Body of pancreas (tissue), 4 donors: Measurements from ENCODE around the gene ADH5. TPM values are rescaled to one million over a fixed set of nuclear protein-coding genes. Genes with fewer than 3 reads are reported as not detected.

Source experiments
- ATAC-seq: fragments of 150-250 bp; one replicate; pipeline ENCODE4 v1.9.1; 2016
- DNase-seq, 4 donors: peaks; one replicate each; pipeline ENCODE4 v3.0.0-alpha.2; 2019
- H3K27ac ChIP-seq, 4 donors: fragments of 200-600 bp; sonication (generic); 1 replicate in 3 of 4; 2 replicates in 1 of 4; pipeline versions ENCODE4 v1.5.1 to v1.6.1; 2016 to 2019; ENCODE audit warnings: mild to moderate bottlenecking in 1 of 4, mixed read lengths in 1 of 4, moderate library complexity in 1 of 4
- H3K27me3 ChIP-seq, 2 donors: fragments of 200-600 bp; sonication (generic); one replicate each; pipeline ENCODE4 v1.6.0; 2016; ENCODE audit warnings: mild to moderate bottlenecking in 1 of 2
- H3K36me3 ChIP-seq, 2 donors: fragments of 200-600 bp; sonication (generic); replicated peaks in 1 of 2; 2 replicates each; pipeline ENCODE4 v1.5.1; 2016; ENCODE audit warnings: low read depth in 2 of 2; ENCODE audit not compliant: insufficient read depth in 1 of 2
- H3K4me1 ChIP-seq: fragments of 200-600 bp; sonication (generic); one replicate; pipeline ENCODE4 v1.6.0; 2016
- H3K4me3 ChIP-seq, 2 donors: fragments of 200-600 bp; sonication (generic); 1 replicate in 1 of 2; 2 replicates in 1 of 2; pipeline ENCODE4 v1.5.1; 2016 to 2019
- H3K9me3 ChIP-seq, 3 donors: fragments of 200-600 bp; sonication (generic); 1 replicate in 2 of 3; 2 replicates in 1 of 3; pipeline ENCODE4 v1.5.1; 2016
- CTCF ChIP-seq, 7 experiments: fragments of 450-650 bp in 4 of 7; fragments of 200-600 bp in 3 of 7; sonication (generic) in 3 of 7; IDR thresholded peaks; one replicate each; pipeline ENCODE4 v1.5.1; 2016 to 2019; ENCODE audit warnings: antibody characterized with exemption in 7 of 7
- POLR2A ChIP-seq, 3 donors: fragments of 450-650 bp; IDR thresholded peaks; one replicate each; pipeline ENCODE4 v1.6.1; 2016; ENCODE audit warnings: antibody characterized with exemption in 3 of 3, mild to moderate bottlenecking in 2 of 3
- WGBS, 2 donors: methylation state at CpG; one replicate each; pipeline ENCODE4 v1.1.5; 2017; 5-methylcytosine and 5-hydroxymethylcytosine counted together
- intact Hi-C: fragments of 100-400 bp; cut with DNase I; formaldehyde crosslinking; loops from one replicate; pipeline ENCODE4 v1.15.1; 2023
- total RNA-seq, 2 donors: library from RNA; depleted of rRNA; stranded (reverse); fragments of >200 nt; gene quantifications; one replicate each; pipeline ENCODE4 v1.1.0, GENCODE V29; 2016

ADH5 gene
- total RNA-seq, 2 donors from 2014 or later: 30.0 to 63.3 TPM

DNA sequence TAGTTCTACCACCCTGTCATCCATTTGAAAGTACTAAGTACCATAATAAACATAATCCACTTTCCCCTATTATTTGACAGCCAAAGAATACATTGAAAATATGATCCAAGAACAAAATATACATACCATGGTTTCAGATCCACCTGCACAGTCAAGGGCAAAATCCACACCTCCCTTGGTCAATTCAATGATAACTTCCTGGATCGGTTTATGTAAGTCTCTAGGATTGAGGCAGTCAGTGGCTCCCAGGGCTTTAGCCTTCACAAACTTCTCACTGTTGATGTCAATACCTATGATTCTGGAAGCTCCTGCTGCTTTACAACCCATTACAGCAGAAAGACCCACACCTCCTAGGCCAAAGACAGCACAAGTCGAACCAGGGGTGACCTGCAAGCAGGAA lies 42.8 kb upstream of the ADH5 start:
- H3K4me3 ChIP-seq: no peak overlapping the region
- ATAC-seq (no peak), DNase-seq (no peak)
- H3K27ac ChIP-seq: no peak overlapping the region
- TF ChIP-seq CTCF (IDR thresholded peaks at IDR 0.05) (no peak), POLR2A (IDR thresholded peaks at IDR 0.05) (no peak)
- H3K4me1 ChIP-seq: no peaks in the 10 kb centered on the region
- no peaks in the 10 kb centered on the region for H3K36me3 ChIP-seq
- 48 to 85% methylated on average over 2 of the region's 2 CpGs for WGBS, 2 donors
- no peaks in the 10 kb centered on the region for H3K9me3 ChIP-seq
- H3K27me3 ChIP-seq: no peaks in the 10 kb centered on the region
- intact Hi-C loops: no loop called here

GRCh38 chr4:99126376-99126775 lies 37.8 kb upstream of the ADH5 start:
- 50 to 58% methylated on average over 1 of the region's 1 CpG for WGBS, 2 donors

GRCh38 chr4:99121008-99121407 lies 32.4 kb upstream of the ADH5 start:
- WGBS, 2 donors: 82 to 84% methylated on average over 4 of the region's 4 CpGs
- ATAC-seq (no peak), DNase-seq (no peak)
- Histone ChIP-seq H3K4me1 (no peaks in the 10 kb centered on the region), H3K4me3 (no peak overlapping the region), H3K27me3 (no peaks in the 10 kb centered on the region), H3K36me3 (no peaks in the 10 kb centered on the region), H3K9me3 (no peaks in the 10 kb centered on the region), H3K27ac (no peak overlapping the region)
- TF ChIP-seq POLR2A (IDR thresholded peaks at IDR 0.05) (no peak), CTCF (IDR thresholded peaks at IDR 0.05) (no peak)
- intact Hi-C loops: loop anchor here (10.0 kb wide), 1 partner anchor 284 kb away; no protein-coding TSS in a partner anchor

More at GRCh38 chr4:99126376-99126775, 37.8 kb upstream of the ADH5 start:
- TF ChIP-seq POLR2A (IDR thresholded peaks at IDR 0.05) (no peak), CTCF (IDR thresholded peaks at IDR 0.05) (no peak)
- ATAC-seq (no peak), DNase-seq (no peak)
- Histone ChIP-seq H3K4me3 (no peak overlapping the region), H3K9me3 (no peaks in the 10 kb centered on the region), H3K27me3 (no peaks in the 10 kb centered on the region), H3K4me1 (no peaks in the 10 kb centered on the region), H3K36me3 (no peaks in the 10 kb centered on the region), H3K27ac (no peak overlapping the region)
- intact Hi-C loops: loop anchor here (10.0 kb wide), 1 partner anchor 278 kb away; no protein-coding TSS in a partner anchor

GRCh38 chr4:99120501-99120900 lies 31.9 kb upstream of the ADH5 start:
- 88 to 91% methylated on average over 5 of the region's 5 CpGs for WGBS, 2 donors
- no peaks in the 10 kb centered on the region for H3K27me3 ChIP-seq
- H3K36me3 ChIP-seq: no peaks in the 10 kb centered on the region
- H3K4me3 ChIP-seq: no peak overlapping the region
- intact Hi-C loops: loop anchor here (10.0 kb wide), 1 partner anchor 284 kb away; no protein-coding TSS in a partner anchor
- no peaks in the 10 kb centered on the region for H3K4me1 ChIP-seq
- H3K9me3 ChIP-seq: no peaks in the 10 kb centered on the region
- DNase-seq (no peak), ATAC-seq (no peak)
- no peak overlapping the region for H3K27ac ChIP-seq
- TF ChIP-seq CTCF (IDR thresholded peaks at IDR 0.05) (no peak), POLR2A (IDR thresholded peaks at IDR 0.05) (no peak)
